Measurements from ENCODE around the gene NCK1.
"Not testable (repeated sequence)": the region's sequence is repeated elsewhere in the genome, so short reads cannot be mapped to it uniquely, and the experiment has no call there.

Gene NCK1

DNA sequence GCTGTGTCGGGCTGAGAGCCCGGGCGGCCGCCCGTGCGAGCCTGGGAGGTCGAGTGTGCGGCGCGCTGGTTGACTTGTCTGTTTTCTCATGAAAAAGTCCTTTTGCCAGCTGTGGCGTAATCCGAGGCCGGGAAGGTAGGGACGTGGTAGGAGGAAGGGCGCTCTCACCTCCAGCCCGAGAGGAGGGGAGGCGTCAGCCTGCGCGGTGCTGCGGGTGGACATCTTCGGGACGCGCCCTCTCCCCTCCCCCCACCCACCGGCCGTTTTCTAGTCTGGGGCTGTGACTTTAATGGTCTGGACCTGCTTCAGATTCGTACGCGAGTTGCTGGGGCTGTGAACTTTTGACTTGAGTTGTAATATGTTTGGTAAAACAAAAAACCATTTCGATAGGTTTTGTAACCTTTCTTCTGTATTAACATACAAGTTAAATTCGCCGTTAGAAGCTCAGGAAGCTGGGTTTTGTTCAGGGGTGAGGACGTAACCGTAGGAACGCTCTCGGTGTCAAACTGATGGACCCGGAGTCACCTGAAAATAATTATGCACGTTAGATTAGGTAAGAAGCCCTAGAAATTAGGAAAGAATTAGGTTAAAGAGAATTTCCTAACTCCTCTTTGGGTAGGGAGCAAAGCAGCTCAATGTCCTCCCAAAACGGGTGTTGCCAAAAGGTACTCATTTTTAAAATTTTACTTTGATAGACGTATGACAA, 762 bp downstream of the NCK1 start:
- peak; percentile 11 for DNase-seq (ENCODE audit: low read depth)

DNA sequence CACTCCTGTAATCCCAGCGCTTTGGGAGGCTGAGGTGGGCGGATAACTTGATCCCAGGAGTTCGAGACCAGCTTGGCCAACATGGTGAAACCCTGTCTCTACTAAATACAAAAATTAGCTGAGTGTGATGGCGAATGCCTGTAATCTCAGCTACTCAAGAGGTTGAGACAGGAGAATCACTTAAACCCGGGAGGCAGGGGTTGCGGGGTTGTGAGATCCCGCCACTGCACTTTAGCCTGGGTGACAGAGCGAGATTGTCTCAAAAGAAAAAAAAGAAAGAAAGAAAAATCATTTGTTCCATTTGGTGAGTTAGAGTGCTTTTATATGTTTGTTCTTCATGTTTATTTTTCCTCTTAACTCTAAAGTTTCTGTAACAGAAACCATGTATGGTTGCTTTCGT, 7.3 kb downstream of the NCK1 start:
- DNase-seq (ENCODE audit: low read depth), result no peak

DNA sequence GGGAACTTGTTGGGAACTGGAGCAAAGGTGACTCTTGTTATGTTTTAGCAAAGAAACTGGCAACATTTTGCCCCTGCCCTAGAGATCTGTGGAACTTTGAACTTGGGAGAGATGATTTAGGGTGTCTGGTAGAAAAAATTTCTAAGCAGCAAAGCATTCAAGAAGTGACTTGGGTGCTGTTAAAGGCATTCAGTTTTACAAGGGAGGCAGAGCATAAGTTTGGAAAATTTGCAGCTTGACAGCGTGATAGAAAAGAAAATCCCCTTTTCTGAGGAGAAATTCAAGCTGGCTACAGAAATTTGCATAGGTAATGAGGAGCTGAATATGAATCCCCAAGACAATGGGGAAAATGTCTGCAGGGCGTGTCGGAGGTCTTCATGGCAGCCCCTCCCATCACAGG, 10.2 kb downstream of the NCK1 start:
- DNase-seq (ENCODE audit: low read depth), result not testable (repeated sequence)

DNA sequence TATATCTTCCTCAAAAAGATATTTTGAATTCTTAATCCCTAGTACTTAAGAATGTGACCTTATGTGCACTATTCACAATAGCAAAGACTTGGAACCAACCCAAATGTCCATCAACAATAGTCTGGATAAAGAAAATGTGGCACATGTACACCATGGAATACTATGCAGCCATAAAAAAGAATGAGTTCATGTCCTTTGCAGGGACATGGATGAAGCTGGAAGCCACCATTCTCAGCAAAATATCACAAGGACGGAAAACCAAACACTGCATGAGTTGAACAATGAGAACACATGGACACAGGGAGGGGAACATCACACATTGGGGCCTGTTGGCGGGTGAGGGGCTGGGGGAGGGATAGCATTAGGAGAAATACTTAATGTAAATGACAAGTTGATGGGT, 17.5 kb downstream of the NCK1 start:
- DNase-seq (ENCODE audit: low read depth), result not testable (repeated sequence)

DNA sequence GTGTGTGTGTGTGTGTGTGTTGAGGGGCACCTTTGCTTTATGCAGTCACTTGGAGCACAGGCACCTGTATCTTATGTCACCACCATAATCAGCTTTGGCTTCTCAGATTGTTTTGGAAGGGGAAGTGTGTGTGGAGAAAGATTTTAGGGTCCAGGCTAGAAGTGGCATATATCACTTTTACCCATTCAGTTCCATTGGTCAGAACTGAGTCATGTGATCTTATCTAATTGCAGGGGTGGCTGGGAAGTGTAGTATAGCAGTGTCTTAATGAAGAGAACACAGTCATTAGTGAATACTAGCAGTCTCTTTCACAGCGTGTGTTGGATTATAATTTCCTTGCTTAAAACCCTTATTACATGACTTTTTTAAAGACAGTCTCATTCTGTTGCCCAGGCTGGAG, 20.6 kb downstream of the NCK1 start:
- no peak for DNase-seq (ENCODE audit: low read depth)

DNA sequence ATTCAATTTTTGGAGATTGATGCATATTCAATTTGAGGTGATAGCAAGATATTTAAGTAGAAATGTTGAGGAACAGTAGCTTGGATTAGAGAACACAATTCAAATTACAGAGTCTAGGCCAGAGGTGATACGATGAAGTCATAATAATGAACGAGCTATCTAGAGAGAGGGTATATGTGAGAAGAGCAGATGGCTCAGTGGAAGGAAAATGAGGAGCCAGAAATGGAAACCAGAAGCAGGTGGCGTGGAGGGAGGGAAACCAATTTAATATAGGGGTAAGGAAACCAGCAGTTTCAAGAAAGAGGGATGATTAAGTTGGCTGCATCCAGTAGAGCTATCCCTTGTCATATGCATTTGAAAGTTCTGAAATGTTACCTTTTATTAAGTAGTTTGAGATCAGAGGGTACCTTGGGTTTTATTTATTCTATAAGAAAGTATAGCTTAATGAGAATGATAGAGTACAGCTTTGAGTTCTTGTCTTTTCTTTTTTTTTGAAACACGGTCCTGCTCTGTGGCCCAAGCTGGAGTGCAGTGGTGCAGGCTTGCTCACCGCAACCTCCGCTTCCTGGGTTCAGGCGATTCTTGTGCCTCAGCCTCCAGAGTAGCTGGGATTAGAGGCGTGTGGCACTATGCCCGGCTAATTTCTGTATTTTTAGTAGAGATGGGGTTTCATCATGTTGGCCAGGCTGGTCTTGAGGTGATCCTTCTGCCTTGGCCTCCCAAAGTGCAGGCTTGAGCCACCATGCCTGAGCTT, 22.1 kb downstream of the NCK1 start:
- DNase-seq (ENCODE audit: low read depth), result no peak

DNA sequence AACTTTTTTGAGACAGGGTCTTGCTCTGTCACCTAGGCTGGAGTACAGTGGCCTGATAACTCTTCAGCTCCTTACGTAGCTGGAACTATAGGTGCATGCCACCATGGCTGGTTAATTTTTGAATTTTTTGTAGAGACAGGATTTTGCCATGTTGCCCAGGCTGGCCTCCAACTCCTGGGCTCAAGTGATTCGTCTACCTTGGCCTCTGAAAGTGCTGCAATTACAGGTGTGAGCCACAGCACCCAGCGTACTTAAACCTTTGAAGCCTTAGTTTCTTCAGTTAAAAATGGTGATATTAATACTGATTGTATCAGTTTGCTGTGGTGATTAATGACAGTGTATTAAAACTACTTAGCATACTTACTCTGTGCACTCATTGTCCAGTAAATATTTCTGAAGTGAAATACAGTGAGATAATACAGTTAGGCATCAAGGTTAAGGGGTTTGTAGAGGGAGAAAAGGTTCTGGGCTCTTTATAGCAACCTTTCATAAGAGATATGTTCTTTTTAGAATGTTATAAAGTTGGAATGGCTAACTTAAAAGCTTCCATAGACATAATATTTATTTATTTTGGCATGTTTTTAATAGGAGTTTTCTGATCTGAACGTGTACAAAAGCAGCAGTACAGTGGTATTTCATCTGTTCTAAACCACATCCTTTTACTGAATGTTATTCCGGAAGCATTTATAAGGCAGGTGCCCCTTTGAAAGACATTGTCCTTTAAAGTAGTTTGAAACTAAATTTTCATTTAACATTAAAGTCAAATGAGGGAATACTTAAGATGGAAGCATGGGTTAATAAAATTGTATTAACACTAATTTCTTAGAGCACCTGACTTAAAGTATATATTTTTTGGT, 23.6 kb downstream of the NCK1 start:
- no peak for DNase-seq (ENCODE audit: low read depth)

DNA sequence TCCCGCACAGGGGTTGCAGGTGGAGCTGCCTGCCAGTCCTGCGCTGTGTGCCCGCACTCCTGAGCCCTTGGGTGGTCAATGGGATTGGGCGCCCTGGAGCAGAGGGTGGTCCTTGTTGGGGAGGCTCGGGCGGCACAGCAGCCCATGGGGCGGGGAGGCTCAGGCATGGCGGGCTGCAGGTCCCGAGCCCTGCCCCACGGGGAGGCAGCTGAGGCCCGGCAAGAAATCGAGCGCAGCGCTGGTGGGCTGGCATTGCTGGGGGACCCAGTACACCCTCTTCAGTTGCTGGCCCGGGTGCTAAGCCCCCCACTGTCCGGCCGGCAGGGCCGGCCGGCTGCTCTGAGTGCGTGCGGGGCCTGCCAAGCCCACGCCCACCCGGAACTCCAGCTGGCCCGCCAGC, 27.9 kb downstream of the NCK1 start:
- DNase-seq (ENCODE audit: low read depth), result no peak

DNA sequence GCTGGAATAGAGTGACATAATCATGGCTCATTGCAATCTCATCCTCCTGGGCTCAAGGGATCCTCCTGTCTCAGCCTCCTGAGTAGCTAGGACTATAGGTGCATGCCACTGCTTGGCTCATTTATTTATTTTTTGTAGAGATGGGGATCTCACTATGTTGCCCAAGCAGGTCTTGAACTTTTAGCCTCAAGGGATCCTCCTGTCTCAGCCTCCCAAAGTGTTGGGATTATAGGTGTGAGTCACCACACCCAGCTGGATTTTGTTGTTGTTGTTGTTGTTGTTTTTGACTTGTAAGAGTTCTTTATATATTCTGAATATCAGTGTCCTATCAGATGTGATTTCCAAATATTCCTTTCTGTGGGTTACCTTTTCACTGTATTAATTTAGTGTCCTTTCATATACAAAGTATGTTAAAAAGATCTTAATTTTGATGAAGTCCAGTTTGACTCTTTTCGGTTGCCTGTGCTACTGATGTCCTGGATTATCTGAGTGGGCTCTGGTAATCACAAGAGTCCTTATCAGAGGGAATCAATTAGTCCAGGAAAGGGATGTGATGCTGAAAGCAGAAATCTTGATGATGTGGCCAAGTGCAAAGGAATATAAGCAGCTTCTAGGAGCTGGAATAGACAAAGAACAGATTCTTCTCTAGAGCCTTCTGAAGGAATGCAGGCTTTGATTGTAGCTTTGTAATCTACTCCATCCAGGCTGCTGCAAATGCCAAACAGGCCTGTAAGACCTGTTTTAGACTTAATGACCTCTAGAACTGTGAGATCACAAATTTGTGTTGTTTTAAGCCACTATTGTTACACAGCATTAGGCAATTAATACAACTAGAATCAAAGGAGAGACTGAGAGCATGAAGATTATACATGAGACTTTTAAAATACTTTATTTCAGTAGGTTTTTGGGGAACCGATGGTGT, 30.2 kb downstream of the NCK1 start:
- DNase-seq (ENCODE audit: low read depth), result no peak

DNA sequence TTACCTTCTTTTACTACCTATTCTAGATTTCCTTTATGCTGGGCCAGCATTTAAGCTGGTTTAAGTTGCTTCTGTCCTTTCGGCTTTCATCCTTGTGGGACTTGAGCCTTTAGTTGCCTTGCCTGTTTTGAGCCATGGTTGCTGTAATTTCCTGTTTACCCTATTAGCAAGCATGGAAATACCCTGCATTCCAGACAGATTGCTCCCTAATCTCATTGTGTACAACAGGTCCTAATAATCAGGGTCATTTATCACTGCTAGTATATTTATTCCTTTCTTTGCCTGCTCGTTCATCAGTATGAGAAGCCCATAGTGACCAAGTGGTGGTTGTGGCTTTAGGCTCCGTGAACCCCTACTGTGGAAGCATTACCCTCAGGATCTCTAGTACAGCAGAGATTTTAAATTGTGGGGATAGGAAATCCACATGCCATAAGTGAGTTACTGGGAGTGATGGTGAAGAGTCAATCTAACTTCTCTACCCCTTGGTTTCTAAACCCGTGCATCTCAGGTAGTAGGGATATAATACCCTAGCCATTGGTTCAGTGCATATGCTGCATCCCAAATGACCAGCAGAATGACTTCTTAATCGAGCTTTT, 31.9 kb downstream of the NCK1 start:
- no peak for DNase-seq (ENCODE audit: low read depth)

DNA sequence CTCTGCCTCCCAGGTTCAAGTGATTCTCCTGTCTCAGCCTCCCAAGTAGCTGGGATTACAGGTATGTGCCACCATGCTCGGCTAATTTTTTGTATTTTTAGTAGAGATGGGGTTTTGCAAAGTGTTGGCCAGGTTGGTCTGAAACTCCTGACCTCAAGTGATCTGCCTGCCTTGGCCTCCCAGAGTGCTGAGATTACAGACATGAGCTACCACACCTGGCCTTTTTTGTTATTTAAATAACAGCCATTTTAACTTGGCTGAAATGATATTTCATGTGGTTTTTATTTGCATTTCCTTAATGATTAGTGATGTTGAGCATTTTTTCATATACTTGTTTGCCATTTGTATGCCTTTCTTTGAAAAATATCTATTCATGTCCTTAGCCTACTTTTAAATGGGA, 35.2 kb downstream of the NCK1 start:
- not testable (repeated sequence) for DNase-seq (ENCODE audit: low read depth)

DNA sequence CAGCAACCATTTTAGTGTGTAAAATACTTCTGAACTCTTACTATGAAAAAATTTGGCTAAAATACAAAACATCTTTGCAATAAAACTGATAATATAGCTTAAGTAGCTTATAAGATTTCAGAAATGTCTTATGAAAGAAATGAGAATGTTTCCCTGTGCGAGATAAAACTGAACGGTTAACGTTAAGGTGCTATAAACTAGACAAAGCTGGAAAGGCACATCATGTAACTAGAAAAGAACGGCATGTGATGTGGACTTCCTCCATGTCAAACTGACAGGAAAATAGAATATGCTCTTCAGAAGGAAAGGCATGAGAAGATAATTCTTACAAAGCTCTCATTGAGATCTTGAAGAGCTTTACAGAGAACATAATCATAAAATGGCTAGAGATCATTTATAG, 36.5 kb downstream of the NCK1 start:
- no peak for DNase-seq (ENCODE audit: low read depth)

DNA sequence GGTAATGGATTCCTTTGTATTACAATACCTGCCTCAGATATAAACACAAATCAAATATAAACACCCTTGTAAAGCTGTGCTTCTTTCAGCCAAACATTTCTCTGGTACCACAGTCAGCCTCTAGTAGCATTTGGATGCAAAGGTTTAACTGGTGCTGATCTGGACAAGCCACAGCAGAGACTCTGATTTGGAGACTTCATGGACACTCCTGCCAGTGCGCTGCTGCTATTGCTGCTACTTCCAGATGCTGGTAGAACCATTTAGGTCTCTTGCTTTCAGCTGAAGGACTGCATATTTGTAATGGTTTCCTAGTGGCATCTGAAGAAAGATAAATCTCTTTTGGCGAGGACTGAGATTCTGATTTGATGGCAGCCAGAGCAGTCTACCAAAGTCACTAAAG, 36.9 kb downstream of the NCK1 start:
- DNase-seq (ENCODE audit: low read depth), result no peak

DNA sequence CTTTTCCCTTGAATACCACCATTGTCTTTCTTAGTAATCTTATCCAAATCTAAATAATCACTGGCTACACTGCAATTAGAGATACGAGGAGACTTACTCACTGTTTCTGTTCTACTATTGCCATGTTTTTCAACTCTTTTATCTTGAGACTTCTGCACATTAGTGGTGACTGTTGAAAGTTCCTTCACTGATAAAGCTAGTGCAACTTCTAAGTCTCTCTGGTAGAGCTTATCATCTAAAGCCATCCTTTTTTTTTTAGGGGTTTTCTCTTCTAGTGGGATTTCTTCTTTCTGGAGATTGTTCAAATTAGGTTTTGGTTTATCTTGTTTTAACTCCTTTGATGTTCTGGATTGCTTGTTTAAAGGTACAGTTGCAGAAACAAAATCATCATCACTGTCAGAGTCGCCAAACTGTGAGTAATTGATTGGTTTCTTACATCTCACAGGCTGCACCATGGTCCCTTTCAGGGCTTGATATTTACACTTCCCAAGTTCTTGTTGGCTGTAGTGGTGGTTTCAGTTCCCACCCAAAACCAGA, 37.7 kb downstream of the NCK1 start:
- no peak for DNase-seq (ENCODE audit: low read depth)

DNA sequence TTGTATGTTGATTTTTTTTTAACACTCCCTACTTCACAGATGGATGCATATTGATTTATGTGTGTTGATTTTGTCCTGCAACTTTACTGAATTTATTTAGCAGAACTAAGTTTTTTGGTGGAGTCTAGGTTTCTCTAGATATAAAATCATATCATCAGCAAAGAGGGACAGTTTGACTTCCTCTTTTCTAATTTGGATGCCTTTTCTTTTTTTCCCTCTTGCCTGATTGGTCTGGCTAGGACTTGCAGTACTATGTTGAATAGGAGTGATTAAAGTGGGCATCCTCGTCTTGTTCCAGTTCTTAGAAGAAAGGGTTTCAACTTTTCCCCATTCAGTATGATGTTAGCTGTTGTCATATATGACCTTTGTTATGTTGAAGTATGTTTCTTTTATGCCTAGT, 38.7 kb downstream of the NCK1 start:
- DNase-seq (ENCODE audit: low read depth), result not testable (repeated sequence)

DNA sequence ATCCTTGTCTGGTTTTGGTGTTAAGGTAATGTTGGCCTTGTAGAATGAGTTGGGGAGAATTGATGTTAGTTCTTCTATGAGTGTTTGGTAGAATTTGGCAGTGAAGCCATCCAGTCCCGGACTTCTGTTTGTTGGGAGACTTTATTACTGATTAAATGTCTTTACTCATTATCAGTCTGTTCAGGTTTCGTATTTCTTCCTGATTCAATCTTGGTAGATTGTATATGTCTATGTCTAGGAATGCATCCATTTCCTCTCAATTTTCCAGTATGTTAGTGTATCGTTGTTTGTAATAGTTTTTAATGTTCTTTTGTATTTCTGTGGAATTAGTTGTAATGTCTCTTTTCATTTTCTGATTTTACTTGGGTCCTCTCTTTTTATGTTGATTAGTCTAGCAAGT, 39.4 kb downstream of the NCK1 start:
- DNase-seq (ENCODE audit: low read depth), result no peak

DNA sequence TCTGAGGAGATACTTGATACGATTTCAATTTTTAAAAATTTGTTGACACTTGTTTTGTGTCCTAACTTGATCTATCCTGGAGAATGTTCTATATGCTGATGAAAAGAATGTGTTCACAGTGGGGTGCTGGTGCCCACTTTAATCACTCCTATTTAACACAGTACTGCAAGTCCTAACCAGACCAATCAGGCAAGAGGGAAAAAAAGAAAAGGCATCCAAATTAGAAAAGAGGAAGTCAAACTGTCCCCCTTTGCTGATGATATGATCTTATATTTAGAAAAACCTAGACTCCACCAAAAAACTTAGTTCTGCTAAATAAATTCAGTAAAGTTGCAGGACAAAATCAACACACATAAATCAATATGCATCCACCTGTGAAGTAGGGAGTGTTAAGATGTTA, 40.5 kb downstream of the NCK1 start:
- not testable (repeated sequence) for DNase-seq (ENCODE audit: low read depth)

DNA sequence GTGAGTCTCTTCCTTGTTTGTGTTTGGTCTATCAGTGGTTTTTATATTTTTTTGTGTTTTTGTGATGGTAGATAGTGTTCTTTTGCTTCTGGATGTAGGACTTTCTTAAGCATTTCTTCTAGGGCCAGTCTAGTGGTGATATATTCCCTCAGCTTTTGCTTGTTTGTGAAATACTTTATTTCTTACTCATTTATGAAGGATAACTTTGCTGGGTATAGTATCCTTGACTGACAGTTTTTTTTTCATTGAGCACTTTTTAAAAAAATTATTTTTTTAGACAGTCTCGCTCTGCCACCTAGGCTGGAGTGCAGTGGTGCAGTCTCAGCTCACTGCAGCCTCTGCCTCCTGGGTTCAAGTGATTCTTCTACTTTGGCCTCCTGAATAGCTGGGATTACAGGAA, 41.9 kb downstream of the NCK1 start:
- no peak for DNase-seq (ENCODE audit: low read depth)

DNA sequence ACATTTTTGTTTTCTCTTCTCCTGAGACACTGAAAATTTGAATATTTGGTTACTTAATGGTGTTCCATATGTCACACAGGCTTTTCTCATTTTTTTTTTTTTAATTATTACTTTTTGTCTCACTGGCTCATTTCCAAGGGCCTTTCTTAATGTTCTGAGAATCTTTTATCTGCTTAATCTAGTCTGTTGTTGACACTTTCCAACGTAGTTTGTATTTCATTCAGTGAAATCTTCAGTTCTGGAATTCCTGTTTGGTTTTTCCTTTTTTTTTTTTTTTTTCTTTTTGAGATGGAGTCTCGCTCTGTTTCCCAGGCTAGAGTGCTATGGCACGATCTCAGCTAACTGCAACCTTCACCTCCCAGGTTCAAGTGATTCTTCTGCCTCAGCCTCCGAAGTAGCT, 42.7 kb downstream of the NCK1 start:
- DNase-seq (ENCODE audit: low read depth), result no peak

DNA sequence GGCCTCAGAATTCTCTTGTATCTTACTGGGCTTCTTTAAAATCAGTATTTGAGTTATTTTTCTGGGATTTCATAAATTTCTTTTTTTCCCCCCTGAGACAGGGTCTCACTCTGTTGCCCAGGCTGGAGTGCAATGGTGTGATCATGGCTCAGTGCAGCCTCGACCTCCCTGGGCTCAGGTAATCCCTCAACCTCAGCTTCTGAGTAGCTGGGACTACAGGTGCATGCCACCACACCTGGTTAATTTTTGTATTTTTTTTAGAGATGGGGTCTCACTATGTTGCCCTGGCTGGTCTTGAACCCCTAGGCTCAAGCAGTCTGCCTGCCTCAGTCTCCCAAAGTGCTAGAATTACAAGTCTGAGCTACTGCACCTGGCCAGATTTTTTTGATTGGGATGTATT, 43.5 kb downstream of the NCK1 start:
- DNase-seq (ENCODE audit: low read depth), result no peak

DNA sequence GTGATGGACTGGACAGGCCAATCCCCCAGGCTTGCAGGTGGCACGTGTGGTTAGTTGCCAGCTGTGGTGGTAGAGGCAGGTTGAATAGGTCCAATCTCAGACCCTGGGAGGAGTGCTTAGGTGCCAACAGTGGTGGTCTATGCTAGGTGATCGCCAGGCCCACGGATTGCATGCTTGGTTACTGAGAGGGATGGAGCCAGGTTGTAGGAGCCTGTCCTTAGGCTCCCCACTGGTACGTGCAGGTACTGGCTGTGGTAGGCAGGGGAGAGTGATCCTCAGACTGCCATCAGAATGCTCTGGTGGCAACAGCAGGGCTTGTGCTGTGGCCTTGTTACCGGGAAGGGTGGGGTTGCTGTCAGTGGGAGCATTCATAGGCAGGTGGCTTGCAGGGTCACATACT, 44.7 kb downstream of the NCK1 start:
- no peak for DNase-seq (ENCODE audit: low read depth)
